IPS-NIHi7 (cell line): ENCODE measurements around the gene CNTROB.
A peak's percentile ranks its signal among the peaks of the same experiment; 100 is the strongest.

ENCODE experiments used
- DNase-seq: peaks from one replicate; pipeline ENCODE4 v3.0.0; 2012; ENCODE audit warnings: mixed read lengths; ENCODE audit errors: extremely low spot score

Gene CNTROB

DNA sequence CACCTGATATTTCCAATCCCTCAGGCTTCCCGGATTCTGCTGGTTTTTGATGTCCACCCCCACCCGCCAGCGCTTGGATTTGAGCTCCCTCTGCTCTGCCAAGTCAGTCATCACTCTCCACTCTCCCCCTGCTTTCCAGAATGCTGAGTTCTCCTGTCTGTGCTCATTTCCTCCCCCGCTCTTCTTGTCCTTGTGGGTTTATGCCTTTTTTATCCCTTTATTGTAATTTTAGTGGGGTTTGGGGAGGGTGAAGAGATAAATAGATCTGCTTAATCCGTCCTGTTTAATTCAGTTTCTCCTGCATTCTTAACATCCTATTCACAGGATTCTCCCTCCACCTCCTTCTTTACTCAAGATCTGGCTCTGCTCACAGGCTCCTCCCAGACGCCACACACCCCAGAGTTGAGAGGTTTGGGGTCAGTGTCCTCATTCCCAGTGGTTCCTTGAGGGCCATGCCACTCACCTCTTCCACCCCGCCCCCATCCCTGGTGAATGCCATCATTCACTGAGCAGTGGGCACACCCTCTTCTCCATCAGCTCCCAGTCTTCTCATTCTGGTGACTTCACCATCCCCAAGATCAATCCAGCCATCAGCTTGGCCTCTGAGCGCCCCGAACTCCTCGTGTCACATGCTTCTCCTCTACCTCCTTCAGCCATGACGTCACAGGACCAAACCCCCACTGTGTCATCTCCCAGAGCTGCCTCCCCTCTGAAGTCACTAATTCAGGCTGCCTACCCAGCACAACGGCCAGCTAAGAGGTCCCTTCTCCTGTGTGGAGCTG is 55.3 kb downstream of the CNTROB start:
- DNase-seq: no peak

DNA sequence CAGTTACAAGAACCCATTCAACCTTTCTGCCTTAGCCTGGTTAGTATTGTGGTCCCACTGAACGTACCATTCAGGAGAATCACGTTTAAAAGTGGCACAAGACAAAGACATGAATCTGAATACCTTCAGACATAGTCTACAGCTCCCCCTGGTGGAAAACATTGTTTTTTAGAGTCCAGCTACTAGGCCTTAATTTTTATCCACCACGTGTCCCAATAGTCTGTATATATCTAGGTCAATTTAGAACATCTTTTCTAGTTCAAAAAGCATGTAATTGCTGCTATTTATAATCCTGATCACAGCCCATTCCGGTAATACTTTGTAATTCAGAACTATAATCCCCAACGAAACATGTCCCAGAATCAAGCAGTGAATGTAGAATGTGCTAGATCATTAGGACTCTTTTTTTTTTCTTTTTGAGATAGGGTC is 56.8 kb downstream of the CNTROB start:
- DNase-seq: no peak

DNA sequence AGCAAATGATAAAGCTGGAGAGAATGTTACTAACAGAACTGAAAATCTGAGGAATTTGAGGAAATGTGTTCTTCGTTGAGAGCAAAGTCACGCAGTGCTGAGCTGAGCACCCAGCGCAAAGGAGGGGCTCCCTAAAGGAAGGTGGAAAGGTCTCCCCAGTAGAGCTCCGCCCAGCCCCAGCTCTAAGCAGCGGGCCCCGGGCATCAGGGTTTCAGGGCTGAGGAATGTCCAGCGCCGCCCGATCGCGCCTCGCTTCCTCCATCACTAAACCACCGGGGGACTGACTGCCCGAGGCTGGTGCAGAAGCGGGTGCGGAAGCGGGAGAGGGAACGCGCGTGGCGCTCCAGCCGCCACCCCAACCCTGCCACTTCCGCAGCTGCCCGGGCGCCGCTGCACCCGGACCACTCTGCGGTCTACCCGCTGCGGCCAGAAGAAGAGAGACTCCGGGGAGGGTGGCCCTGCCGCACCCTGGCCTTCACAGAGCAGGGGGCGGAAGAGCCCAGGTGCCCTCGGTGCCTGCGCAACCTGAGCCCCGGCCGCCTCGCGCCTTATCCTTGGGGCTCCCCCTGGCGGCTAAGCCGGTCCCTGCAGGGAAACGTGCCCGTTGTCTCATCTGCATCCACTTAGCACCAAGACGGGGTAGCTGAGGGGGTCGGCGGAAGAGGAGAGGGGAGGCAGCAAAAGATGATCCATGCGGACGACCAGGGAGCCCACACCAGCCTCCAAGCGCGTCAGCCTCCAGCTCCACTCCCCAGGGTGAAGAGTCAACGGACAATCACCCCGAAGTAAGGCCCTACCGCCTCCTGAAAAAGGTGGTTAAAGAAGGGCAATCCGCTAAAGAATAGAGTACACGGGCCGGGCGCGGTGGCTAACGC is 58.0 kb downstream of the CNTROB start:
- DNase-seq: peak; percentile 94

DNA sequence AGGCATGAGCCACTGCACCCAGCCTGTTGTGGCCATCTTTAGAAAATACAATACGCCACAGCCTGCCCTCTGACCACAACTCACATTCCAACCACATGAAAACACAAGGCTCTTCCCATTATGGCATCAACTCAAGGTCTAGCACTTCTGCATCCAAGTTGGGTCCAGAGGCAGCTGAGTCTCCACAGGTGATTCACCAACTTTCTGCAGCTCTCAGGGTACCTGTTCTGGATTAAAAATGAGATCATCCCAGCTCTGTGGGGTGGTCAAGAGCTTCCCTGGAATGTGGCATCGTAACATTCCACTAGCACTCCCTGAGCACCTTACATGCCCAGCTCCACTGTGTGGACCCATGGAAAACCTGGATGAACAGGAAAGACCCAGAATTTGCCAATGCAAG is 60.5 kb downstream of the CNTROB start:
- no peak for DNase-seq

DNA sequence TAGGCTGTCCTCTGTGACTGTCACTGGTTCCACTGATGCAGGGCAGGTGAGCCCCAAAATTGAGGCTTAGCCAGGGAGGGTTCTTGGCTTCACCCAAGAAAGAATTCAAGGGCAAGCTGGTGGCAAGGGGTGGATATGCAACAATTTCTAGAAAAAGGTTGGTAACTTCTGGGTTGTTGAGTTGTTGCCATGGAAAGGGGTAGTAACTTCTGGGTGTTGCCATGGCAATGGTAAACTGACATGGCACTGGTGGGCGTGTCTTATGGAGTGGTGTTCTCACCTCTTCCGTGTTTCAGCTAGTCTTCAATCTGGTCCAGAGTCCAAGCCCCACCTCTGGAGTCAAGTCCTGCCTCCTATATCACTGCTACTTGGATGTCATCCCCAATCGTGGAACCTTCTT is 60.9 kb downstream of the CNTROB start:
- DNase-seq: no peak

DNA sequence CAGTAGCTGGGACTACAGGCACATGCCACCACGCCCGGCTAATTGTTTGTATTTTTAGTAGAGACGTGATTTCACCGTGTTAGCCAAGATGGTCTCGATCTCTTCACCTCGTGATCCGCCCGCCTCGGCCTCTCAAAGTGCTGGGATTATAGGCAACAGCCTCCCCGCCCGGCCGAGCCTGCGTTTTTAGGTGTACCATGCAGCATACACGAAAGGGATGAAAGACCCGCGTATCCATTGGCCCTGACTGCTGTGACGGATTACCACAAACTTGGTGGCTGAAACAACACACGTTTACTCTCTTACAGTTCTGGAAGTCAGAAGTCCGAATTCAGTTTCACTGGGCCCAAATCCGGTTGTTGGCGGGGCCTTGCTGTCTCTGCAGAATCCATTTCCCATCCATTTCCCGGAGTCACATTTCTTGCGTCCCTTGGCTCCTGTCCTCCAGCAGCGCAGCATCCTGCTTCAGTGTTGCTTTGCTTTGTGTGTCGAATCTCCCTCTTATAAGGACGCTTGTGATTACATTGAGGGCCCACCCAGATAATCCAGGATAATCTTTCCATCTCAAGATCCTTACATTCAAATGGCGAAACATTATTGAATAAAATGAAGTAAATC is 62.1 kb downstream of the CNTROB start:
- DNase-seq: no peak

DNA sequence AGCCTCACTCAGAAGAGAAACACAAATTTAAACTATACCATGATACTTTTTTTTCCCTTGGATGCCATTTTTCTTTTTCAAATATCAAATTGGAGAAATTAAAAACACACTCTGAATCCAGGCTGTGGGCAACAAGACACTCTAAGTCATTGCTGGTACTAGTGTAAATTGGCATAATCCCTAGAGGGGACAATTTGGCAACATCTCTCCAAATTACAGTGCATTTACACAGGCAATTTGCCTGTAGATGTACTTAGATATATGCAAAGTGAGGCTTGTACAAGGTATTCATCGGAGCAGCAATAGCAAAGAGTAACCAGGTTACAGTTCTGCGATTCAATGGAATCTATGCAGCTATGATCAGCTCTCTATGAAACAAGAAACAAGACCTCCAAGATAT is 63.7 kb downstream of the CNTROB start:
- DNase-seq: no peak

DNA sequence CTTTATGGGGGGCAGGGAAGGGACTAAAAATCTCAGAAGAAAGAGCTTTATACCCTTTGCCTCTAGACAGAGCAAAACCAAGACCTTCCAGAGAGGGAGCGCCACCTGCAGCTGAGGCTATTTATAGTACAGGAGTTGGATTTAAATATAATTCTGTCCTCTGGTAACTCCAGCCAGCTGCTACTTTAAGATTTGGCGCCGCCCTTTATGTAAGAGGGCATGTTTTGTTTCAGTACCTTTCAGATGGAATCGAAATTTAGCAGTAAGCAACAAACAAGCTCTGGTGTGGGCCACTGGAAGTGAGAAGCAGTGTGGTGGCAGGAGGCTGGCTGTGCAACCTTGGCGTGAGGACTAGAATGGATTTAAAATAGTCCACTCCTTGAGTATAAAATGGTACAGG is 65.2 kb downstream of the CNTROB start:
- peak; percentile 48 for DNase-seq
